Endothelial cell of umbilical vein (primary cell): ENCODE measurements around the gene GNAS-AS1.

Experiments used
- FOS ChIP-seq: IDR thresholded peaks from 2 replicates; pipeline ENCODE4 v1.6.1; 2011; ENCODE audit warnings: mild to moderate bottlenecking, low read length, moderate library complexity, borderline replicate concordance; ENCODE audit not compliant: insufficient read depth
- GATA2 ChIP-seq: IDR thresholded peaks from 2 replicates; pipeline ENCODE4 v1.7.0; 2011; ENCODE audit warnings: low read depth, mild to moderate bottlenecking, moderate library complexity, mixed read lengths, low read length; ENCODE audit not compliant: insufficient read length, insufficient read depth
- POLR2A ChIP-seq: IDR thresholded peaks from 2 replicates; pipeline ENCODE4 v1.6.1; 2012; ENCODE audit warnings: low read depth, mild to moderate bottlenecking, control low read depth, low read length
- TF ChIP-seq, protein P1 (sequence below), 2 donors: IDR thresholded peaks; 1 replicate in 1 of 2; 2 replicates in 1 of 2; pipeline ENCODE4 v1.5.1; 2011; ENCODE audit warnings: low read length in 2 of 2, mild to moderate bottlenecking in 2 of 2, moderate library complexity in 2 of 2, control low read depth in 1 of 2, inconsistent platforms in 1 of 2, low read depth in 1 of 2; ENCODE audit not compliant: insufficient read depth in 1 of 2; ENCODE audit errors: extremely low read depth in 1 of 2

DNA sequence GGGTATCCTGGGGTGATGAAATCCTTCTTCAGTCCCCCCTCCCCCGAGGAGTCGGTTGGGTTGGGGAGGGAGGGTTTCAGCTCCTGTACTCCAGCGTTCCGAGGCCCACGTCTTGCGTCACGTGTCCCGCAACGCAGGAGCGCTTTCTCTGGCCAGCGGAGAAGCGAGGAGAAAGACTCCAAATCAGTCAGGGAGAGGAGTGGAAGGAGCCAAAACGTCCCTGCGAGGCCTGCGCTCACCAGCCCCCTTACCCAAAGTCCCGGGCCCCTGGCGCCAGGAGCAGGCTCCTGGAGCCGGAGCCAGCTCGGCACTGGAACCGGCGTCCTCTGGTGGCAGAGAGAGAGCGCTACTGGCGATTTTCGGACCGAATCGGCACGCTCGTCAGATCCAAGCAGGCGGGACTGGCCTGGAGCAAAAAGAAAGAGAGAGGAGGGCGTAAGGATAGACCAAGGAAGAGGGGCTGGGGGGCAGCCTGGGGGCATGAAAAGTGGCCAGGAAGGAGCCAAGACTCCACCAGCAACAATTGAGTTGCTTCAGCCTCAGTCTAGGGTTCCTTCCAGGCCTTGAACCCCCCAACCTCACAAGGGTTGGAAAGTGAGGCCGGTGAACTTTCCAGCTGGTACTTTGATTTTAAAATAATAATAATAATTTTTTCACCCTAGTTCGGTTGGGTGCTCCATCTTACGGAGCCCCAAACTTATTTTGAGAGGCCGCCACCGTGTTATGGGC is 2.0 kb upstream of the GNAS-AS1 start, which contains the start of gene GNAS:
- TF ChIP-seq POLR2A (no peak), FOS (no peak), GATA2 (no peak)
- TF ChIP-seq, protein P1, sequence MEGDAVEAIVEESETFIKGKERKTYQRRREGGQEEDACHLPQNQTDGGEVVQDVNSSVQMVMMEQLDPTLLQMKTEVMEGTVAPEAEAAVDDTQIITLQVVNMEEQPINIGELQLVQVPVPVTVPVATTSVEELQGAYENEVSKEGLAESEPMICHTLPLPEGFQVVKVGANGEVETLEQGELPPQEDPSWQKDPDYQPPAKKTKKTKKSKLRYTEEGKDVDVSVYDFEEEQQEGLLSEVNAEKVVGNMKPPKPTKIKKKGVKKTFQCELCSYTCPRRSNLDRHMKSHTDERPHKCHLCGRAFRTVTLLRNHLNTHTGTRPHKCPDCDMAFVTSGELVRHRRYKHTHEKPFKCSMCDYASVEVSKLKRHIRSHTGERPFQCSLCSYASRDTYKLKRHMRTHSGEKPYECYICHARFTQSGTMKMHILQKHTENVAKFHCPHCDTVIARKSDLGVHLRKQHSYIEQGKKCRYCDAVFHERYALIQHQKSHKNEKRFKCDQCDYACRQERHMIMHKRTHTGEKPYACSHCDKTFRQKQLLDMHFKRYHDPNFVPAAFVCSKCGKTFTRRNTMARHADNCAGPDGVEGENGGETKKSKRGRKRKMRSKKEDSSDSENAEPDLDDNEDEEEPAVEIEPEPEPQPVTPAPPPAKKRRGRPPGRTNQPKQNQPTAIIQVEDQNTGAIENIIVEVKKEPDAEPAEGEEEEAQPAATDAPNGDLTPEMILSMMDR (IDR thresholded peaks at IDR 0.05; ENCODE audit: extremely low read depth in 1 of 2, insufficient read depth in 1 of 2, low read depth in 1 of 2, low read length in 2 of 2), result peak; percentile 56 to 74
